HCT116 (cell line): Measurements from ENCODE around the gene R3HDM1. TPM values are rescaled to one million over a fixed set of nuclear protein-coding genes. Genes with fewer than 3 reads are reported as not detected.
A peak's percentile ranks its signal among the peaks of the same experiment; 100 is the strongest.

ENCODE experiments used
- ATF3 ChIP-seq: IDR thresholded peaks from 2 replicates; pipeline ENCODE4 v1.6.1; 2012
- CBX3 ChIP-seq: IDR thresholded peaks from 2 replicates; pipeline ENCODE4 v1.6.1; 2012; ENCODE audit warnings: low read depth
- CEBPB ChIP-seq: IDR thresholded peaks from 2 replicates; pipeline ENCODE4 v1.6.1; 2012; ENCODE audit warnings: low read depth
- CTCF ChIP-seq, 3 experiments: fragments of 200-600 bp in 1 of 3; sonication (generic) in 1 of 3; IDR thresholded peaks in 2 of 3; conservative IDR thresholded peaks in 1 of 3; 2 replicates each; pipeline ENCODE4 v1.5.1; 2012 to 2017; ENCODE audit warnings: low read depth in 2 of 3, low read length in 2 of 3, antibody characterized with exemption in 1 of 3, borderline replicate concordance in 1 of 3, control low read depth in 1 of 3, mild to moderate bottlenecking in 1 of 3, mixed read lengths in 1 of 3, mixed run types in 1 of 3, moderate library complexity in 1 of 3; ENCODE audit not compliant: insufficient read depth in 1 of 3
- EGR1 ChIP-seq: IDR thresholded peaks from 2 replicates; pipeline ENCODE4 v1.6.1; 2012; ENCODE audit warnings: low read depth
- ELF1 ChIP-seq: IDR thresholded peaks from 2 replicates; pipeline ENCODE4 v1.6.1; 2012; ENCODE audit warnings: low read depth, borderline replicate concordance
- EZH2 ChIP-seq: fragments of 200-600 bp; sonication (generic); IDR thresholded peaks from 2 replicates; pipeline ENCODE4 v1.6.1; 2017; ENCODE audit warnings: antibody characterized with exemption, mixed run types
- EZH2phosphoT487 ChIP-seq: fragments of 200-600 bp; IDR thresholded peaks from 2 replicates; pipeline ENCODE4 v1.6.1; 2018; ENCODE audit warnings: antibody characterized with exemption, borderline replicate concordance
- JUND ChIP-seq: IDR thresholded peaks from 2 replicates; pipeline ENCODE4 v1.6.1; 2012
- RAD21 ChIP-seq: IDR thresholded peaks from 2 replicates; pipeline ENCODE4 v1.6.1; 2012; ENCODE audit warnings: low read depth, mild to moderate bottlenecking
- SP1 ChIP-seq: IDR thresholded peaks from 2 replicates; pipeline ENCODE4 v1.6.1; 2012; ENCODE audit warnings: low read depth
- TCF7L2 ChIP-seq: IDR thresholded peaks from 2 replicates; pipeline ENCODE4 v1.7.0; 2011; ENCODE audit warnings: borderline replicate concordance, inconsistent platforms; ENCODE audit not compliant: insufficient read depth, insufficient read length; ENCODE audit errors: extremely low read depth
- YY1 ChIP-seq: IDR thresholded peaks from 2 replicates; pipeline ENCODE4 v1.6.1; 2011; ENCODE audit warnings: low read length, low read depth, moderate library complexity, mild to moderate bottlenecking; ENCODE audit not compliant: insufficient replicate concordance; ENCODE audit errors: extremely low read depth
- ZBTB33 ChIP-seq: IDR thresholded peaks from 2 replicates; pipeline ENCODE4 v1.6.1; 2011; ENCODE audit warnings: mild to moderate bottlenecking, low read length, moderate library complexity; ENCODE audit not compliant: insufficient replicate concordance; ENCODE audit errors: extremely low read depth
- ZFX ChIP-seq: fragments of 450-650 bp; IDR thresholded peaks from 2 replicates; pipeline ENCODE4 v1.6.1; 2017
- ZNF274 ChIP-seq: fragments of 200-500 bp; sonication (Bioruptor generic); IDR thresholded peaks from 2 replicates; pipeline ENCODE4 v1.6.1; 2014; ENCODE audit warnings: mild to moderate bottlenecking, low read depth, low read length, inconsistent platforms
- total RNA-seq: library from RNA; stranded (reverse); gene quantifications from one replicate; pipeline ENCODE4 v1.2.1, GENCODE V29; 2021; ENCODE audit not compliant: unreplicated experiment

R3HDM1 gene
- total RNA-seq, 1 experiment from 2014 or later: 43.1 TPM

DNA sequence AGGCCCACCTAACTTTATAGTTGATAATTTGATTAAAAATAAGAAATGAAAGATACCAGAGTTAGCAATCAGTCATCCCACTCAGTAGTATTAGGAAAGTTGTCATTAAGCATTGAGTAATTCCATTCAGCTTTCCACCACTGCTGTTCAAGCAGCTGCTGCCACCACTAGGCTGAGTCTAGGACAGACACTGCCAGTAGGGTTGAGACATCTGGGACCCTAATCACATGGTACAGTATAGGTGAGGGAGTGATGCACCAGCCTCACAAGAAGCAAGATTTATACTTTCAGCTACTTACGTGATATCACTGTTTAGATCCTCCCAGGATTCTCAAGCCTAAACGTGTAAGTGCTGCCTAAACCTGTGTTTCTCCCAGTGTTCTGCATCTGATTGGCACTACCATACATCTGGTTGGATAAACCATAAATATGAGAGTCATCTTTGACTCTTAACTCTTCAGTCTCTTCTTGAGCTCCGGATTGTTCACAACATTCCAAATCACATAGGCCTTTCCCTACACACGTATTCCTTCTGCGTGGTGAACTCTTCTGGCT lies 213.6 kb downstream of the R3HDM1 start (continued):
- TF ChIP-seq CTCF (IDR thresholded peaks at IDR 0.05 in 2 of 3, conservative IDR thresholded peaks at IDR 0.05 in 1 of 3; ENCODE audit: borderline replicate concordance in 1 of 3, insufficient read depth in 1 of 3, low read depth in 2 of 3, low read length in 2 of 3): peak; percentile 11 to 47 (median 31); a peak in 4 of 6 replicates
- TF ChIP-seq JUND: no peak
- no peak for TF ChIP-seq ATF3
- TF ChIP-seq EZH2: no peak
- peak; percentile 46 for TF ChIP-seq RAD21
- TF ChIP-seq ELF1: no peak
- TF ChIP-seq ZNF274: no peak
- no peak for TF ChIP-seq SP1
- TF ChIP-seq CEBPB: peak; percentile 22; the same call in 1 of the 2 replicates
- no peak for TF ChIP-seq TCF7L2
- no peak for TF ChIP-seq EZH2phosphoT487
- no peak for TF ChIP-seq ZBTB33
- TF ChIP-seq EGR1: no peak
- no peak for TF ChIP-seq ZFX
- TF ChIP-seq CBX3: no peak
- no peak for TF ChIP-seq YY1
- TF ChIP-seq, all 23 proteins: peak for 5
